Bronchial epithelial cell (primary cell): Measurements from ENCODE around the gene GCNT2. TPM values are rescaled to one million over a fixed set of nuclear protein-coding genes. Genes with fewer than 3 reads are reported as not detected.
"Not testable (repeated sequence)": the region's sequence is repeated elsewhere in the genome, so short reads cannot be mapped to it uniquely, and the experiment has no call there.

Source experiments
- DNase-seq: peaks from one replicate; pipeline ENCODE4 v3.0.0-alpha.2; 2010; ENCODE audit warnings: low read depth
- FAIRE-seq: peaks from 2 replicates; lab custom pipeline; 2011; peaks lifted over from hg19 to GRCh38; lab: Jason Lieb, UNC
- H3K27me3 ChIP-seq: 2 replicates; pipeline ENCODE4 v1.5.1; 2011; ENCODE audit warnings: low read length; ENCODE audit not compliant: control insufficient read depth, insufficient read depth
- H3K36me3 ChIP-seq: 2 replicates; pipeline ENCODE4 v1.5.1; 2011; ENCODE audit warnings: low read length; ENCODE audit not compliant: control insufficient read depth, insufficient read depth
- H3K4me3 ChIP-seq: 2 replicates; pipeline ENCODE4 v1.5.1; 2011; ENCODE audit warnings: mild to moderate bottlenecking, low read depth, low read length, control low read depth
- total RNA-seq: library from RNA; depleted of rRNA; stranded (reverse); fragments of >200 nt; gene quantifications from 2 replicates; pipeline ENCODE4 v1.2.1, GENCODE V29; 2014
- TF ChIP-seq, protein P1 (sequence below): IDR thresholded peaks from 2 replicates; pipeline ENCODE4 v1.5.1; 2011; ENCODE audit warnings: mild to moderate bottlenecking, moderate library complexity, low read length, control low read depth, inconsistent platforms; ENCODE audit not compliant: insufficient read depth, severe bottlenecking

GCNT2 gene
- total RNA-seq, 1 donor from 2014 or later, result 10.3 TPM

GRCh38 chr6:10609038-10609437 is 87.9 kb downstream of the GCNT2 start:
- FAIRE-seq (no peak), DNase-seq (no peak)
- H3K27me3 ChIP-seq, result no peaks in the 10 kb centered on the region
- no peaks in the 10 kb centered on the region for H3K36me3 ChIP-seq
- TF ChIP-seq, protein P1, sequence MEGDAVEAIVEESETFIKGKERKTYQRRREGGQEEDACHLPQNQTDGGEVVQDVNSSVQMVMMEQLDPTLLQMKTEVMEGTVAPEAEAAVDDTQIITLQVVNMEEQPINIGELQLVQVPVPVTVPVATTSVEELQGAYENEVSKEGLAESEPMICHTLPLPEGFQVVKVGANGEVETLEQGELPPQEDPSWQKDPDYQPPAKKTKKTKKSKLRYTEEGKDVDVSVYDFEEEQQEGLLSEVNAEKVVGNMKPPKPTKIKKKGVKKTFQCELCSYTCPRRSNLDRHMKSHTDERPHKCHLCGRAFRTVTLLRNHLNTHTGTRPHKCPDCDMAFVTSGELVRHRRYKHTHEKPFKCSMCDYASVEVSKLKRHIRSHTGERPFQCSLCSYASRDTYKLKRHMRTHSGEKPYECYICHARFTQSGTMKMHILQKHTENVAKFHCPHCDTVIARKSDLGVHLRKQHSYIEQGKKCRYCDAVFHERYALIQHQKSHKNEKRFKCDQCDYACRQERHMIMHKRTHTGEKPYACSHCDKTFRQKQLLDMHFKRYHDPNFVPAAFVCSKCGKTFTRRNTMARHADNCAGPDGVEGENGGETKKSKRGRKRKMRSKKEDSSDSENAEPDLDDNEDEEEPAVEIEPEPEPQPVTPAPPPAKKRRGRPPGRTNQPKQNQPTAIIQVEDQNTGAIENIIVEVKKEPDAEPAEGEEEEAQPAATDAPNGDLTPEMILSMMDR, result no peak
- no peak overlapping the region for H3K4me3 ChIP-seq

- Histone ChIP-seq H3K27me3 (no peaks in the 10 kb centered on the region), H3K36me3 (no peaks in the 10 kb centered on the region), H3K4me3 (no peak overlapping the region)
- FAIRE-seq, result no peak
- DNase-seq, result no peak
- TF ChIP-seq, protein P1, result no peak
These were observed 89.1 kb downstream of the GCNT2 start for GRCh38 chr6:10610289-10610688.

DNA sequence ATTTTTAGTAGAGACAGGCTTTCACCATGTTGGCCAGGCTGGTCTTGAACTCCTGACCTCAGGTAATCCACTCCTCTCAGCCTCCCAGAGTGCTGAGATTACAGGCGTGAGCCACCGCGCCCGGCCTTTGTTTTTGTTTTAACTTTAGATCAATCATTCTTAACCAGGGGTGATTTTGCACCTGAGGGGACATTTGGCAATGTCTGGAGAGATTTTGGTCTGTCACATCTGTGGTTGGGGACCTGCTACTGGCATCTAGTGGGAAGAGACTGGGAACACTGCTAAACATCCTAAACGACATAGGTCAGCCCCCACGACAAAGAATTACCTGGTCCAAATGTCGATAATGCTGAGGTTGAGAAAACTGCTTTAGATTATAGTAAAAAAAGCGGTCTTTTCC is 91.0 kb downstream of the GCNT2 start:
- DNase-seq, result no peak
- H3K27me3 ChIP-seq, result no peaks in the 10 kb centered on the region
- H3K4me3 ChIP-seq, result no peak overlapping the region
- H3K36me3 ChIP-seq, result no peaks in the 10 kb centered on the region
- TF ChIP-seq, protein P1, result no peak
- FAIRE-seq, result no peak

- H3K36me3 ChIP-seq, result no peaks in the 10 kb centered on the region
- H3K4me3 ChIP-seq, result no peak overlapping the region
- TF ChIP-seq, protein P1, result no peak
- no peaks in the 10 kb centered on the region for H3K27me3 ChIP-seq
- no peak for FAIRE-seq
- no peak for DNase-seq
These were observed 91.9 kb downstream of the GCNT2 start for GRCh38 chr6:10613077-10613476.

- DNase-seq, result no peak
- FAIRE-seq, result no peak
- H3K27me3 ChIP-seq, result no peaks in the 10 kb centered on the region
- TF ChIP-seq, protein P1, result no peak
- no peaks in the 10 kb centered on the region for H3K36me3 ChIP-seq
- no peak overlapping the region for H3K4me3 ChIP-seq
These were observed 92.6 kb downstream of the GCNT2 start for GRCh38 chr6:10613723-10614122.

DNA sequence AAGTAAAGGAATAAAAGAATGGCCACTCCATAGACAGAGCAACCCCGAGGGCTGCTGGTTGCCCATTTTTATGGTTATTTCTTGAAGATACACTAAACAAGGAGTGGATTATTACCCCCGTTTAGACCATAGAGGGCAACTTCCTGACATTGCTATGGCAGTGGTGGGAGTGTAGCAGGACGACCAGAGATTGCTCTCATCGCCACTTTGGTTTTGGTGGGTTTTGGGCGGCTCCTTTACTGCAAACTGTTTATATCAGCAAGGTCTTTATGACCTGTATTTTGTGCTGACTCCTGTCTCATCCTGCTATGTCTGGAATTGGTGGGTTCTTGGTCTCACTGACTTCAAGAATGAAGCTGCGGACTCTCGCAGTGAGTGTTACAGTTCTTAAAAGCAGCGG is 94.5 kb downstream of the GCNT2 start:
- no peaks in the 10 kb centered on the region for H3K27me3 ChIP-seq
- no peaks in the 10 kb centered on the region for H3K36me3 ChIP-seq
- FAIRE-seq (no peak), DNase-seq (no peak)
- H3K4me3 ChIP-seq, result no peak overlapping the region
- TF ChIP-seq, protein P1, result no peak

- not testable (repeated sequence) for H3K36me3 ChIP-seq, DNase-seq, H3K27me3 ChIP-seq, FAIRE-seq, H3K4me3 ChIP-seq
These were observed 95.1 kb downstream of the GCNT2 start for GRCh38 chr6:10616266-10616665.
